HG03060 (cell line): ENCODE measurements around the gene ZNF423.
"Not testable (repeated sequence)": the region's sequence is repeated elsewhere in the genome, so short reads cannot be mapped to it uniquely, and the experiment has no call there.

Experiments
- ATAC-seq: cut with Tn5 transposase; IDR thresholded peaks from one replicate; pipeline ENCODE4 v1.9.1; 2021; ENCODE audit warnings: low read depth, moderate number of reproducible peaks; ENCODE audit not compliant: unreplicated experiment

ZNF423 gene

GRCh38 chr16:49677661-49678060, 178.3 kb downstream of the ZNF423 start:
- ATAC-seq, result not testable (repeated sequence)

DNA sequence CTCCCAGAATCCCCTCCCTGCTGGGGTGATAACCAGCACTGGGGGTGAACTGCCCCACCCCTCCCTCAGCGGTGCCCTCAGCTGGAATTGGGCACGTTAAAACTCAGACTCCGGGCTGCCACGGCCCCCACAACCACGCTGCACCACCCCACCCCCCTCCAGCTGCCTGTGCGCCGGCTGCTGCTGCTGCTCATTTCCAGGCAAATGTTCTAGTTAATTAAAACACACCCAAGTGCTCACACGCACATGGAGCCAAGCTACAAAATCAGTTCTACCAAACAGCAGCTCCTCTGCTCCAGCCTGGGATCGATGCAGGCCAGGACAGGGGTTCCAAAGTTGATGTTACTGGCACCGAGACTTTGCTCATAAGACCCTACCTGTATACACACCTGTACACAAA, 180.5 kb downstream of the ZNF423 start:
- no peak for ATAC-seq

- no peak for ATAC-seq
Measured at GRCh38 chr16:49674990-49675389, 180.9 kb downstream of the ZNF423 start.

DNA sequence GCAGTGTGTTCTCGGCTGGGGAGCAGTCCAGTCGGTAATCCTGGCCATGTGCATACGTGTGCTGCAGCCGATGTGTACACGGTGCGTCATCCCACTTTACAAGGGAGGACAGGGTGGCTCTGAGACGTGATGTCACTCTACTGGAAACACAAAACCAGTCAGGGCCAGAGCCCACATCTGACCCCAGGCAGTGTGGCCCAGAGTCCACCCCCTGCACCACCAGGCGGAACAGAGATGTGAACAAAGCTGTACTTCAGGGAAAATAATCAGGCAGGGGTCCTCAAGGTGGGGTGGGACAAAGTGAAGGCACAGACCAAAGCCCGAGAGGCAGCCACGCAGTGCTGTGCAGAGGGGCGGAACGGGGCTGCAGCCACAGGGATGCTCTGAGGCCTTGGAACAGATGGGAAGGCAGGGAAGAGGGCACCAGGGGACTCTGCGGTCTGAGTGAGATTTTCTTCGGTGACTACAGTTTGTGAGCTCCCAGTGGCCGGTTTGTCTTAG, 181.5 kb downstream of the ZNF423 start:
- ATAC-seq, result no peak

GRCh38 chr16:49673442-49673841, 182.5 kb downstream of the ZNF423 start:
- ATAC-seq, result no peak

DNA sequence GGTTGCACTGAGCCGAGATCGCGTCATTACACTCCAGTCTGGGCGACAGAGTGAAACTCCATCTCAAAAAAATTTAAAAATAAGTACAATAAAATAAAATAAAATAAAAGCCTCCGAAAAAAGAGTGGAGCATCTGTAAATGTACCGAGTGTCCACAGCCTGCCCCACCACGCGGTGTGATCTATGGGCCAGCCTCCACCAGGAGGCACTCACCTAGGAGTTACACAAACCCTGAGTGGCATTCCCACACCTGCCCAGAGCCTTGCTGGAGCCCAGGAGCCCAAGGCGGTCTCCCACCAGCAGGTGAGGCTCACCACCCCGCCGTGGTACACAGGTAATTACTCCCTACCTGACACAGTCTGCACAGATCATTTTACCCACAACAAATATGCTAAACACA, 183.2 kb downstream of the ZNF423 start:
- no peak for ATAC-seq

- ATAC-seq, result no peak
Measured at GRCh38 chr16:49671333-49671732, 184.6 kb downstream of the ZNF423 start.

DNA sequence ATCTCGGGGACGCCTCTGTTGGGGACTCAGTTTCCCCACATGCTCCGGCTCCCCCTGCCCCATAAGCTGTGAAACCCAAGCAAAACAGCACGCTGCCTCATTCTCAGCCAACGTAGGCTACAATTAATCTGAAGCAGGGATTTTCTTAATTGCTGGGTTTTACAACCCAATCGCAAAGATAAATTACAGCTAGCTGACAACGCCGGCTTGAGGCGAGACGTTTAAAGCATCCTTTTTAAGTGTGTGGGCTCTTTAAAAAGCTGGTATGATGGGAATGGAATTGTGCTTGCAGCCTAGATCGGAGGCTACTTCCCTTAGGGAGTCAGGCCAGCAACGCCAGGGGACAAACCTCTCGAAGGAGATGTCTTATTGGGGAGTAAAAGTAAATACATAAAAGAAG, 185.3 kb downstream of the ZNF423 start:
- no peak for ATAC-seq

DNA sequence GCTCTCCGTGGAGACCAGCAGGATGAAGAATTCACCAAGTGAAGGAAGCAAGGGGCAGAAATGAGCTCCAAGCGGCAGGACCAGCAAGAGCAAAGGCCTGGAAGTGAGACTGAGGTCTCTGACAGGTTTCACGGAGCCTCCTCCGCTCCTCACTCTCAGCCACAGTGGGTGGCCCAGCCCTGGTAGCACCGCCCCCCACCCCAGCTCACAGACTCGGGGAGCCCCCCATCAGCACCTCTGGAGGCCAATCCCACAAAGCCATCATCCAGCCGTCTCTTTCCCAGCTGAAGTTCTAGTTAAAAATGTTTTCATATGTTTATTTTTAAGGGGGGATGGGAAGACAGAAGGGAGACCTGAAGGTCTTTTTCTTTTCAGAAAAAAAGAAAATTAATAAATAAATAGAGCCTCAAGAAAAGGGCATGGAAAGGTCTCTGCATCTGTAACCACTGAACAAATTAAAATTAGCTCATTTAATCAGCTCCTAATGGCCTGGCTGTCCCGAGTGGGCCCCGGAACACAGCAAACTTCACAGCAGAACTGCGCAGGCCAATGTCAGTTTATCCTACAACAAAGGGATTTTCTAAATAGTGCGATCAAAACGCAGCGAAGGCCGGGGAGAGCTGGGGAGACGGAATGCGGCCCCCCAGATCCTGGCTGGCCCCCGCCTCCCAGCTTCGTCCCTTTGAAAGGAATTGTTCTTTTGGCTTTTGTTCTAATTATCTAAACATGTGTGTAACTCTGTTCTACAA, 190.3 kb downstream of the ZNF423 start:
- ATAC-seq, result no peak

DNA sequence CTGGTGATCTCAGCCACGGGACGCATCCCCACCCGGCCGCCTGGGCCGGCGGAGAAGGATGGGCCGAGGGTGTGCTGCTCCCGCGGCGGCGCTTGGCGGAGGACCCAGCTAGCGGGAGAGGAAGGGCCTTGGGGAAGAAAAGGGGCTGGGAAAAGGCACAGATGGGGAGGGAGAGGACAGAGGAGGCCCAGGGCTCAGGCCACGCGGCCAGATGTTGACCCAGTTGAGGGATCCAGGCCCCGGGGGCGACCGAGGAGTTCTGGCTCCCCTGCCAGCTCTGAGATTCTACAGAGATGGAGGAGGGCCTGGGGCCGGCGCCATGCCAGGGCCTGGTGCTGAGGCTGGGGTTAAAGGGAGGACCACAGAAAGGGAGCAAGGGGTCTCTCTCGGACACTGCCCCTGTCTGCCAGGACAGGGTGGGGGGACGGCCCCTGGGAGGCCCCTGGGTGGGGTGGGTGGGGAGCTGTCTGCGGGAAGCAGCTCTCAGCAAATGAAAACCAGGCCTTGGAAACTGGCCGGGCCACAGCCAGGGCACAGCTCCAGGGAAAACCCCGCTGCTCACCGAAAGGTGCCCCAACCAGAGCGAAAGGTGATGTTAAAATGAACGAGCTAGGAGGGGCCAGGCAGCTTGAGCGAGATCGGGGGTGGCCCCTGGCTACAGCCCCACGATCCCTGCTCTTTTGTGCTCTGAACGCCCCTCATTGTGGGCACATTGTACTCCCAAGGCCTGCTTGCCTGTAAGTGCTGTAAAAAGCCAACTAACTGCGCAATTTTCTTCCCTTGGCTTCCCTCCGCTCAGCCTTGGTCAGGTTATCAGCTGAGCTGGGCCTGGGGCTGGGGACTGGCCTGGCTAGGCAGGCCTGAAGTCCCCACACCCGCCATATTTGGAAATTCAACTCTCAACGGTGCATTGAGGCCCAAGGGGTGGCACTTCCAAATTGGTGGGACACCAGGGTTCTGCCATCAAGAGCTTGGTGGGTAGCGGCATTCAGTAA, 191.4 kb downstream of the ZNF423 start:
- no peak for ATAC-seq

- ATAC-seq, result no peak
Measured at GRCh38 chr16:49663081-49664065, 192.5 kb downstream of the ZNF423 start.

DNA sequence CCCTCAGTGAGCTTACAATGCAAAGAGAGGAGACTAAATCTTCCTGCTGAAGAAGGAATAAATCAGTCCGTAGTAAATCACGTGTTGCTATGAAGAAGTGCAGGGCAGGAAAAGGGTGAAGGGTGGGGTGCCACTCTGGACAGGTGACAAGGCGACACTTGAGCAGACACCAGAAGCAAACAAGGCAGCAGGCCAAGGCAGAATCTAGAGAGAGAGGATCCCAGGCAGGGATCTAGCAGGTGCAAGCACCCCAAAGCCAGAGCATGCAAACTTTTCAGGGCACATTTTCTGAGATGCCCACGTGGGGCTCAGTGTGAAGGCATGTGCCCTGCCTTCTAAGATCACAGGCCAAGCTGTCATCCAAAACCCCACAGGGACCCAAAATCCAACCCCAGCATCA, 193.3 kb downstream of the ZNF423 start:
- ATAC-seq, result no peak

DNA sequence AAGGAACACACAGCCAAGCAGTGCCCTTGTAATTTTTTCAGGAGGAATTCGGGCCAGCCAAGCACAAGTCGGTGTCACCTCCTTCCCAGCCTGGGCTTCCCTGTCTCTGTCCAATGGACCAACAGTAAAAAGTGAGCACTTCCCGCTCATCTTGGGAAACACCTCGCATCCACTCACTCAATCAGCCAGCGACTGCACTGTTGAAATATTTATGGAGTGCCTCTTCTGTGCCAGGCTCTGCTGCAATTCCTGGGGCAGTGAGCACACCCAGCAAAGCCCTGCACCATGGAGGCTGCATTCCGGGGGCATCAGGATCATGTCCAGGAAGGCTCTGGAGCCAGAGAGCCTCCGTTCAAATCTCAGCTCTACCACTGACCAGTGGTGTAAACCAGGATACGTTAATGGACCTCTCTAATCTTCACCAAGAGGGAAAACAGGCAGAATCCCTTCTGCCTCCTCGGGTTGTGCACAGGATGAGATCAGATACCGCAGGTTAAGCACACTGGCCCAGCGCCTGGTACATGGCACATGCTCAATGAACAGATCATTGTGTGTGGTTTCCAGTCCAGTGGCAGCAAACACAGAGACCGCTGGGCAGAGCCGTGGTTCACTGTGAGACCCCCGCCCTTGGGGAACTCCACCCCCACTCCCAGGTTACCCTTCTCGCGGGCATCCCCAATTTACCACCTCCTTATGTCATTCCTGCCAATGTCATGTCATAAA, 194.3 kb downstream of the ZNF423 start:
- no peak for ATAC-seq

DNA sequence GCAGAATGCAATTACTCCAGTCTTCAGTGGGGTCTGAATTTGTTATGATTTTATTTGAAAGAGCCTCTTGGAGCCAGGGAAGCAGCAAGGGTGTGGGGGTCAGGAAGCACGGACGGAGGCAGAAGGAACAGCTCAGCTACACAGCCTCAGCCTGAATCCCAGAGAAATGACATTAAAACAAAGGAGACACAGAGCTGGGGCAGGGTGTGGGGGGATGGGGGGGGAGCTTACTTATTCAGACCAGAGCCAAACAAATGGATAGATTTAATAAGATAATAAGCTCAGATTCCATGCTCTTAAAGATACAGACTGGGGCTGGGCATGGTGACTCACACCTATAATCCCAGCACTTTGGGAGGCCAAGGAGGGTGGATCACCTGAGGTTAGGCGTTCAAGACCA, 195.3 kb downstream of the ZNF423 start:
- no peak for ATAC-seq

DNA sequence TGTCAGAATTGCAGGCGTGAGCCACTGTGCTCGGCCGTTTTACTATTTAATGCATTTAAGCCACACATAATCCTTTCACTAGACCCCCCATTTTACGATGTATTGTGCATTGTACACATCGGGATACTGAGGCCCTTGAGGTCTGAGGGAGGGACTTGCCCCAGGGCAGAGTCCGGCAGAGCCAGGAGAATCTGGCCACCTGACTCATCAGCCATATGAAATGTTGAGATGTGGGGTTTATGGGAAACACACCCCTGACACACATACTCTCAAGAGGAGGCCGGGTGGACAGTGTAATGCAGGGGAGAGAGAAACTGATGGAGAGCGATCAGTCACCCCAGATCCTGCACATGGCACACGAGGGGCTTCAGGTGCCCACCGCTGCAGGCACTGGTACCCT, 196.6 kb downstream of the ZNF423 start:
- ATAC-seq, result no peak

DNA sequence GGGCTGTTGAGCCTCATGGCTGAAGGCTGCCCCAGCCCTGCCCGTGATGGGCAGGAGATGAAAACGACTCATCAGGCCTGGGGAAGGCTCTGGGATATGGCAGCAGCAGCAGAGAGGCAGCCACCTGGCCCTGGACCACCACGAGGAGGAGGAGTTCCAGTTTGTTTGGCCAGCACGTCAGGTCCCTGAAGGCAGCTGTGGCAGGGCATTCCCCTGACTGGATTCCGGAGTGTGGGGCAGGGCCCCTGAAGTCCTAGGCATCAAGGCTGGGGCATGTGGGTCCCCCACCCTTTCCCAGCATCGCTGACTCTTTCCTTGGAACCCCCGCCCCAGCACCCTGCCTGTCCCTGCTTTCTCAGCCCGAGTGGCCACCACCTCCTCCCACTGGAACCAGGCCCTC, 197.4 kb downstream of the ZNF423 start:
- ATAC-seq, result no peak

GRCh38 chr16:49657736-49658465, 198.0 kb downstream of the ZNF423 start:
- ATAC-seq, result no peak

- no peak for ATAC-seq
Measured at GRCh38 chr16:49654425-49654824, 201.5 kb downstream of the ZNF423 start.

DNA sequence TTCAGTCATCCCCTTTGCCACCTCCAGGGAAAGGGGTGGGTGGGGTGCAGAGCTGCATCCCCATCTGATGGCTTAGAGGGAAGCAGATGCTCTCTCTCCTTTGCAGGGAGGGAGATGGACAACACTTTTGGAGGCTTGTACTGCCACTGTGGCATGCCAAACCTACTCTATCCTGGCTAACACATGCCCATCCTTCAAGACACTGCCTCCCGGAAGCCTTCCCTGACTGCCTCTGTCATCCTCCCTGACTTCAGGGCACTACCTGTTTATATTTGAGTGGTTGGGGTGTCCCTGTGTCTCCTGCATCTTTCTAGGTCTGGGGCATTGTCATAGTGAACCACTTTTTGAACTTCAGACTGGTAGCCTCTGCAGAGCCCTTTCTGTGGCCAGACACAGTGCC, 202.3 kb downstream of the ZNF423 start:
- ATAC-seq, result no peak
